K562 (cell line): ENCODE results near the gene KLB. TPM values are rescaled to one million over a fixed set of nuclear protein-coding genes. Genes with fewer than 3 reads are reported as not detected.

Experiments
- ATAC-seq: fragments of 200-7000 bp; cut with Tn5 transposase; 3 replicates; pipeline ENCODE4 v1.9.1; 2020; ENCODE audit warnings: moderate library complexity
- BruUV-seq: library from RNA; stranded (reverse); fragments of 400-500 nt; replicated peaks from 2 replicates; lab custom pipeline; 2021; lab: Mats Ljungman, UMichigan
- CTCF ChIA-PET: fragments of 300-600 bp; formaldehyde crosslinking; extraction: SDS; loops from one replicate; lab custom pipeline; 2021; ENCODE audit warnings: low intra/inter-chr PET ratio; lab: Yijun Ruan, JAX
- POLR2A ChIA-PET: fragments of 300-600, 350-650 bp; sonication (Branson Sonifier 250); formaldehyde crosslinking; extraction: SDS; loops from one replicate; lab custom pipeline; 2021; ENCODE audit warnings: antibody characterized with exemption, inconsistent platforms; lab: Yijun Ruan, JAX
- DNase-seq, 4 experiments: peaks; one replicate each; pipeline versions ENCODE4 v3.0.0 to v3.0.0-alpha.2; 2011 to 2018; ENCODE audit warnings: low spot score in 3 of 4, mixed read lengths in 3 of 4; ENCODE audit errors: extremely low read depth in 1 of 4
- FAIRE-seq: peaks from 2 replicates; lab custom pipeline; 2011; peaks lifted over from hg19 to GRCh38; lab: Jason Lieb, UNC
- H2AFZ ChIP-seq: 2 replicates; pipeline ENCODE4 v1.6.0; 2011; ENCODE audit warnings: low read depth, low read length, control low read depth, inconsistent platforms
- H3K27ac ChIP-seq: fragments of 200-600 bp; 3 replicates; pipeline ENCODE4 v1.8.0; 2011; ENCODE audit warnings: low read depth, mild to moderate bottlenecking, control low read depth, inconsistent platforms, low read length, moderate library complexity, mixed read lengths; ENCODE audit errors: extremely low read depth
- H3K27me3 ChIP-seq, 2 experiments: fragments of 300-600 bp in 1 of 2; 2 replicates in 1 of 2; 3 replicates in 1 of 2; pipeline versions ENCODE4 v1.6.0 to v1.8.0; 2011; ENCODE audit warnings: inconsistent platforms in 2 of 2, low read length in 2 of 2, mild to moderate bottlenecking in 1 of 2, mixed read lengths in 1 of 2, moderate library complexity in 1 of 2; ENCODE audit not compliant: control insufficient read depth in 2 of 2, insufficient read depth in 2 of 2
- H3K36me3 ChIP-seq: fragments of 300-600 bp; 3 replicates; pipeline ENCODE4 v1.8.0; 2011; ENCODE audit warnings: mild to moderate bottlenecking, low read length, inconsistent platforms; ENCODE audit not compliant: control insufficient read depth, insufficient read depth
- H3K4me1 ChIP-seq, 2 experiments: fragments of 200-600 bp in 1 of 2; replicated peaks in 1 of 2; 2 replicates in 1 of 2; 3 replicates in 1 of 2; pipeline versions ENCODE4 v1.5.1 to v1.8.0; 2011; ENCODE audit warnings: inconsistent platforms in 2 of 2, low read length in 2 of 2, mild to moderate bottlenecking in 1 of 2, mixed read lengths in 1 of 2, moderate library complexity in 1 of 2; ENCODE audit not compliant: control insufficient read depth in 2 of 2, insufficient read depth in 2 of 2
- H3K4me2 ChIP-seq: 2 replicates; pipeline ENCODE4 v1.6.1; 2011; ENCODE audit warnings: low read length, control low read depth, inconsistent platforms, mixed read lengths; ENCODE audit not compliant: insufficient read depth
- H3K4me3 ChIP-seq: fragments of 200-600 bp; sonication (generic), shearing (Covaris generic); 2 replicates; pipeline ENCODE4 v1.5.1; 2016; ENCODE audit warnings: control low read depth, inconsistent platforms
- H3K79me2 ChIP-seq: fragments of 200-600 bp; 3 replicates; pipeline ENCODE4 v1.8.0; 2011; ENCODE audit warnings: low read length, inconsistent platforms; ENCODE audit not compliant: control insufficient read depth, insufficient read depth
- H3K9ac ChIP-seq, 2 experiments: 2 replicates each; pipeline versions ENCODE4 v1.6.0 to v1.6.1; 2011; ENCODE audit warnings: low read depth in 2 of 2, low read length in 2 of 2, control low read depth in 1 of 2, inconsistent platforms in 1 of 2, mild to moderate bottlenecking in 1 of 2, mixed read lengths in 1 of 2; ENCODE audit not compliant: insufficient read depth in 1 of 2
- H3K9me1 ChIP-seq: one replicate; pipeline ENCODE4 v1.6.0; 2011; ENCODE audit warnings: inconsistent platforms, mild to moderate bottlenecking, low read length, moderate library complexity; ENCODE audit not compliant: control insufficient read depth, insufficient read depth
- H3K9me3 ChIP-seq: replicated peaks from 2 replicates; pipeline ENCODE4 v1.5.1; 2011; ENCODE audit warnings: low read depth, low read length, inconsistent platforms; ENCODE audit not compliant: control insufficient read depth, insufficient read depth
- H4K20me1 ChIP-seq: replicated peaks from 2 replicates; pipeline ENCODE4 v1.6.1; 2011; ENCODE audit warnings: low read length, inconsistent platforms, mixed read lengths; ENCODE audit not compliant: control insufficient read depth, insufficient read depth
- ARHGAP35 ChIP-seq: fragments of 450-650 bp; IDR thresholded peaks from 2 replicates; pipeline ENCODE4 v1.6.1; 2018; ENCODE audit not compliant: partially characterized antibody
- CHAMP1 ChIP-seq: fragments of 450-650 bp; IDR thresholded peaks from 2 replicates; pipeline ENCODE4 v1.6.1; 2016; ENCODE audit warnings: mild to moderate bottlenecking
- NFIC ChIP-seq: fragments of 450-650 bp; IDR thresholded peaks from 2 replicates; pipeline ENCODE4 v1.6.1; 2017; ENCODE audit warnings: mild to moderate bottlenecking, inconsistent platforms
- RERE ChIP-seq: sonication (generic); formaldehyde crosslinking; IDR thresholded peaks from 2 replicates; pipeline ENCODE4 v1.8.0; 2023; ENCODE audit warnings: missing genetic modification reagents, mild to moderate bottlenecking, borderline replicate concordance
- TAF7 ChIP-seq: fragments of 450-650 bp; IDR thresholded peaks from 2 replicates; pipeline ENCODE4 v1.6.1; 2016; ENCODE audit warnings: missing genetic modification characterization, missing compliant biosample characterization
- TEAD1 ChIP-seq, 2 experiments: fragments of 450-650 bp in 1 of 2; sonication (generic) in 1 of 2; formaldehyde crosslinking; IDR thresholded peaks; 2 replicates each; pipeline versions ENCODE4 v1.4.0 to v1.8.0; 2020 to 2022; ENCODE audit warnings: mild to moderate bottlenecking in 2 of 2, missing genetic modification reagents in 1 of 2
- ZNF280A ChIP-seq: fragments of 450-650 bp; IDR thresholded peaks from 2 replicates; pipeline ENCODE4 v1.6.1; 2018; ENCODE audit warnings: mild to moderate bottlenecking, low read depth; ENCODE audit not compliant: partially characterized antibody
- WGBS: fragments of 100-300 bp; shearing (Covaris generic); methylation state at CpG from one replicate; pipeline ENCODE4 v1.1.6; 2016; ENCODE audit warnings: low coverage, mixed read lengths; ENCODE audit not compliant: insufficient coverage; ENCODE audit errors: missing lambda C conversion rate; 5-methylcytosine and 5-hydroxymethylcytosine counted together
- in situ Hi-C: fragments of 300-500 bp; cut with MboI; formaldehyde crosslinking; loops from 4 replicates; pipeline ENCODE4 v1.15.0; 2018; ENCODE audit warnings: inconsistent platforms, mixed read lengths
- intact Hi-C: fragments of 100-400 bp; cut with micrococcal nuclease; formaldehyde crosslinking; loops from 2 replicates; pipeline ENCODE4 v1.14.2; 2022
- polyA plus RNA-seq, 8 experiments: library from polyadenylated mRNA; depleted of rRNA in 4 of 8; stranded (reverse) in 5 of 8; unstranded in 3 of 8; fragments of >200 nt; fragmentation: Nextera tagmentation in 2 of 8; fragmentation: Illumina TruSeq in 1 of 8; extraction: Ambion mirVana in 2 of 8; extraction: Trizol in 1 of 8; gene quantifications; 2 replicates each; pipeline versions ENCODE4 v1.2.1 to v1.2.3, GENCODE V29; 2011 to 2014; ENCODE audit warnings: inconsistent platforms in 1 of 8, missing spikeins in 1 of 8
- total RNA-seq, 7 experiments: library from RNA; depleted of rRNA in 6 of 7; stranded (reverse); fragments of >200 nt in 6 of 7; fragmentation: Illumina TruSeq in 2 of 7; extraction: Trizol in 2 of 7; gene quantifications; 2 replicates each; pipeline versions ENCODE4 v1.2.1 to v1.2.3, GENCODE V29; 2011 to 2021; ENCODE audit warnings: low replicate concordance in 1 of 7

KLB gene
- total and polyA plus RNA-seq, 9 of the 15 experiments (the other 6 are each of a cell fraction or from before 2014, with no cell fraction given) = 0.04 to 0.13 TPM; not detected in 7

GRCh38 chr4:39407584-39407885 lies 805 bp downstream of the KLB start:
- FAIRE-seq = no peak
- ATAC-seq = no peak
- POLR2A ChIA-PET = interaction anchor here (0.6 to 1.6 kb wide), 3 partner anchors 16 to 776 kb away, joined by 3 to 4 read pairs (median 4); no protein-coding TSS in a partner anchor
- no TSS peak for BruUV-seq
- DNase-seq = no peak
- intact Hi-C loops = no loop called here
- Histone ChIP-seq H3K4me2 (no peak overlapping the region), H4K20me1 (no peaks in the 10 kb centered on the region), H3K27me3 (no peaks in the 10 kb centered on the region), H3K9ac (no peak overlapping the region), H3K27ac (no peak overlapping the region)
- CTCF ChIA-PET = no interaction called here
- TF ChIP-seq TAF7 (no peak), CHAMP1 (no peak), NFIC (no peak), RERE (CRISPR knock-in tag) (no peak), ZNF280A (no peak), TEAD1 (CRISPR knock-in tag; IDR thresholded peaks at IDR 0.05) (no peak), ARHGAP35 (no peak)
- TF ChIP-seq, all 486 proteins: peak for 0
- Histone ChIP-seq H3K9me1 (no peaks in the 10 kb centered on the region), H3K4me3 (no peak overlapping the region), H3K36me3 (no peaks in the 10 kb centered on the region), H3K9me3 (no peaks in the 10 kb centered on the region), H2AFZ (no peak overlapping the region), H3K4me1 (no peaks in the 10 kb centered on the region), H3K79me2 (no peaks in the 10 kb centered on the region)
- WGBS = 0% methylated on average over 1 of the region's 1 CpG
- in situ Hi-C loops = no loop called here
